Suprapubic skin (tissue), 4 donors: ENCODE measurements around the gene CRY1.

Experiments used
- POLR2A ChIP-seq, 2 donors: fragments of 450-650 bp; IDR thresholded peaks; one replicate each; pipeline ENCODE4 v1.6.1; 2017; ENCODE audit warnings: antibody characterized with exemption in 2 of 2, mild to moderate bottlenecking in 2 of 2, moderate library complexity in 2 of 2
- POLR2AphosphoS5 ChIP-seq, 3 donors: sonication (generic); formaldehyde crosslinking; IDR thresholded peaks; one replicate each; pipeline ENCODE4 v1.6.1; 2017; ENCODE audit warnings: antibody characterized with exemption in 3 of 3
- TF ChIP-seq, protein P1 (sequence below), 2 donors: fragments of 200-600 bp in 1 of 2; fragments of 450-650 bp in 1 of 2; sonication (generic) in 1 of 2; IDR thresholded peaks; one replicate each; pipeline ENCODE4 v1.5.1; 2016 to 2019; ENCODE audit warnings: antibody characterized with exemption in 2 of 2, mild to moderate bottlenecking in 1 of 2, moderate library complexity in 1 of 2

DNA sequence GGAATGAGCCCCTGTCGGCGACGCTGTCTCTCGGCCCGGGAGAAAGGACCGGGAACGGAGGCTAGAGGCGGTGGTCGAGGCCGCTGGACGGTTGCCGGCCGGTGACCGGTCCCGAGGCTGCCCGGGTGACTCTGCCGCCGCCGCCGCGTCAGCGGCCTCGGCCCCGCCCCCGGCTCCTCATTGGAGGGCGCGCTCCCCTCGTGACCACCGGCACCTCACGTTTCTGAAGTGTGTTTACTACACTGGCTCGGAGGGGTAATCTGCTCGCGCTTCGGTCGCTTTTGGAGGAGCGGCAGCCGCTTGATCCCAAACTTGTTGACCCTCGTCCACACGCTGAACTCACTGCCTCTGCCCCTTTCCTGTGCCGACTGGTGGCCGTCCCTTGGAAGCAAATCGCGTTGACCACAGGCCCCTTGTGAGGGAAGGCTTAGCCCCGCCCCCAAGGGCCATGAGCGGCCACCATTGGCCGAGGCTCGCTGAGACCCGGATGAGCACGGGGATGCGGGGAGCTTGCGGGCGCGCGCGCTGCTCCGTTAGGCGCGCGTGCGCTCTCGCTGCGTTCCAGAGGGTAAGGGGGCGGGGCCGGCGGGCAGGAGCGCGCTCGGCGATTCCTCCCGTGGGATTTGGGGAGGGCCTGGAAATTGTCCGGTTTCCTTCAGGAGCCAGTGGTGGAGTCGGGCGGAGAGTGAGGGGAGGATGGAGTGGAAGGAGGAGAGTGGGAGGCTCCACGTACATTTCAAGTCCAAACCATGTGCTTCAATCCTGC is at the start of gene CRY1:
- TF ChIP-seq POLR2A (IDR thresholded peaks at IDR 0.05) (peak; percentile 88 to 98), POLR2AphosphoS5 (IDR thresholded peaks at IDR 0.05) (peak; percentile 16 to 79 (median 63))
- TF ChIP-seq, protein P1, sequence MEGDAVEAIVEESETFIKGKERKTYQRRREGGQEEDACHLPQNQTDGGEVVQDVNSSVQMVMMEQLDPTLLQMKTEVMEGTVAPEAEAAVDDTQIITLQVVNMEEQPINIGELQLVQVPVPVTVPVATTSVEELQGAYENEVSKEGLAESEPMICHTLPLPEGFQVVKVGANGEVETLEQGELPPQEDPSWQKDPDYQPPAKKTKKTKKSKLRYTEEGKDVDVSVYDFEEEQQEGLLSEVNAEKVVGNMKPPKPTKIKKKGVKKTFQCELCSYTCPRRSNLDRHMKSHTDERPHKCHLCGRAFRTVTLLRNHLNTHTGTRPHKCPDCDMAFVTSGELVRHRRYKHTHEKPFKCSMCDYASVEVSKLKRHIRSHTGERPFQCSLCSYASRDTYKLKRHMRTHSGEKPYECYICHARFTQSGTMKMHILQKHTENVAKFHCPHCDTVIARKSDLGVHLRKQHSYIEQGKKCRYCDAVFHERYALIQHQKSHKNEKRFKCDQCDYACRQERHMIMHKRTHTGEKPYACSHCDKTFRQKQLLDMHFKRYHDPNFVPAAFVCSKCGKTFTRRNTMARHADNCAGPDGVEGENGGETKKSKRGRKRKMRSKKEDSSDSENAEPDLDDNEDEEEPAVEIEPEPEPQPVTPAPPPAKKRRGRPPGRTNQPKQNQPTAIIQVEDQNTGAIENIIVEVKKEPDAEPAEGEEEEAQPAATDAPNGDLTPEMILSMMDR (IDR thresholded peaks at IDR 0.05) = no peak
